H9 (cell line): Measurements from ENCODE around the gene CEP89. TPM values are rescaled to one million over a fixed set of nuclear protein-coding genes. Genes with fewer than 3 reads are reported as not detected.
A peak's percentile ranks its signal among the peaks of the same experiment; 100 is the strongest.

Source experiments
- DNase-seq: peaks from one replicate; pipeline ENCODE4 v3.0.0-alpha.2; 2017
- H2AFZ ChIP-seq: one replicate; pipeline ENCODE4 v1.6.1; 2013; ENCODE audit warnings: mild to moderate bottlenecking, low read length, control low read depth, moderate library complexity
- H2AK5ac ChIP-seq: 2 replicates; pipeline ENCODE4 v1.6.1; 2013; ENCODE audit warnings: low read length, control low read depth, mixed read lengths; ENCODE audit not compliant: insufficient read length
- H2BK120ac ChIP-seq: one replicate; pipeline ENCODE4 v1.6.1; 2013; ENCODE audit warnings: low read depth, mild to moderate bottlenecking, low read length, control low read depth, inconsistent platforms; ENCODE audit not compliant: poor library complexity, severe bottlenecking
- H2BK12ac ChIP-seq: 2 replicates; pipeline ENCODE4 v1.6.1; 2013; ENCODE audit warnings: low read length, control low read depth, mixed read lengths, low read depth; ENCODE audit not compliant: insufficient read length
- H2BK15ac ChIP-seq: 2 replicates; pipeline ENCODE4 v1.6.1; 2013; ENCODE audit warnings: low read depth, low read length, control low read depth
- H2BK20ac ChIP-seq: one replicate; pipeline ENCODE4 v1.6.1; 2013; ENCODE audit warnings: low read depth, mild to moderate bottlenecking, low read length, control low read depth, inconsistent platforms; ENCODE audit not compliant: poor library complexity, severe bottlenecking
- H2BK5ac ChIP-seq: 2 replicates; pipeline ENCODE4 v1.6.1; 2013; ENCODE audit warnings: low read length, control low read depth, mixed read lengths; ENCODE audit not compliant: insufficient read length
- H3K14ac ChIP-seq: 2 replicates; pipeline ENCODE4 v1.6.1; 2013; ENCODE audit warnings: low read length, control low read depth; ENCODE audit not compliant: insufficient read depth
- H3K18ac ChIP-seq: 2 replicates; pipeline ENCODE4 v1.6.1; 2013; ENCODE audit warnings: low read depth, mild to moderate bottlenecking, mixed read lengths, low read length, control low read depth; ENCODE audit not compliant: insufficient read length
- H3K23ac ChIP-seq: 2 replicates; pipeline ENCODE4 v1.6.1; 2013; ENCODE audit warnings: low read length, control low read depth, mixed read lengths, low read depth; ENCODE audit not compliant: insufficient read length
- H3K23me2 ChIP-seq: 2 replicates; pipeline ENCODE4 v1.6.1; 2013; ENCODE audit warnings: low read depth, mild to moderate bottlenecking, mixed read lengths, low read length, control low read depth; ENCODE audit not compliant: insufficient read length, poor library complexity, severe bottlenecking
- H3K27ac ChIP-seq: 2 replicates; pipeline ENCODE4 v1.5.1; 2013; ENCODE audit warnings: low read length, control low read depth, mixed read lengths, low read depth; ENCODE audit not compliant: insufficient read length
- H3K27me3 ChIP-seq: 2 replicates; pipeline ENCODE4 v1.6.1; 2013; ENCODE audit warnings: low read length, control low read depth, inconsistent platforms; ENCODE audit not compliant: insufficient read depth
- H3K4ac ChIP-seq: 2 replicates; pipeline ENCODE4 v1.6.1; 2013; ENCODE audit warnings: low read depth, mild to moderate bottlenecking, control low read depth, inconsistent platforms, low read length, moderate library complexity
- H3K4me1 ChIP-seq: 2 replicates; pipeline ENCODE4 v1.6.1; 2013; ENCODE audit warnings: low read length, control low read depth, inconsistent platforms; ENCODE audit not compliant: insufficient read depth
- H3K4me2 ChIP-seq: 2 replicates; pipeline ENCODE4 v1.6.1; 2013; ENCODE audit warnings: low read length, control low read depth, mixed read lengths; ENCODE audit not compliant: insufficient read length, insufficient read depth
- H3K56ac ChIP-seq: 2 replicates; pipeline ENCODE4 v1.6.1; 2013; ENCODE audit warnings: low read depth, mild to moderate bottlenecking, mixed read lengths, low read length, control low read depth; ENCODE audit not compliant: insufficient read length
- H3K79me1 ChIP-seq: 2 replicates; pipeline ENCODE4 v1.6.1; 2013; ENCODE audit warnings: low read depth, mild to moderate bottlenecking, moderate library complexity, low read length, control low read depth, inconsistent platforms; ENCODE audit not compliant: insufficient read depth, poor library complexity, severe bottlenecking
- H3K79me2 ChIP-seq: 2 replicates; pipeline ENCODE4 v1.6.1; 2013; ENCODE audit warnings: low read length, control low read depth, inconsistent platforms; ENCODE audit not compliant: insufficient read depth
- H3K9ac ChIP-seq: 2 replicates; pipeline ENCODE4 v1.6.1; 2013; ENCODE audit warnings: low read length, control low read depth, mixed read lengths; ENCODE audit not compliant: insufficient read length; ENCODE audit errors: extremely low read depth
- H3K9me3 ChIP-seq: one replicate; pipeline ENCODE4 v1.6.1; 2013; ENCODE audit warnings: low read depth, low read length, inconsistent platforms; ENCODE audit not compliant: control insufficient read depth
- H3T11ph ChIP-seq: one replicate; pipeline ENCODE4 v1.6.1; 2013; ENCODE audit warnings: mild to moderate bottlenecking, low read length, control low read depth, inconsistent platforms
- H4K20me1 ChIP-seq: one replicate; pipeline ENCODE4 v1.6.1; 2013; ENCODE audit not compliant: control insufficient read depth, insufficient read length, insufficient read depth
- H4K5ac ChIP-seq: 2 replicates; pipeline ENCODE4 v1.6.1; 2013; ENCODE audit warnings: low read depth, mild to moderate bottlenecking, mixed read lengths, low read length, control low read depth; ENCODE audit not compliant: insufficient read length
- H4K8ac ChIP-seq: replicated peaks from 2 replicates; pipeline ENCODE4 v1.6.1; 2013; ENCODE audit warnings: low read length, control low read depth, mixed read lengths, low read depth; ENCODE audit not compliant: insufficient read length
- H4K91ac ChIP-seq: 2 replicates; pipeline ENCODE4 v1.6.1; 2013; ENCODE audit warnings: low read depth, mild to moderate bottlenecking, moderate library complexity, mixed read lengths, low read length, control low read depth; ENCODE audit not compliant: insufficient read length
- H3K27ac Mint-ChIP-seq, 3 experiments: 2 replicates in 2 of 3; 3 replicates in 1 of 3; pipeline ENCODE4 v1.8.0; 2020 to 2021; ENCODE audit warnings: mixed read lengths in 3 of 3, mild to moderate bottlenecking in 1 of 3, moderate library complexity in 1 of 3
- H3K27me3 Mint-ChIP-seq: 2 replicates; pipeline ENCODE4 v1.8.0; 2021; ENCODE audit warnings: low read depth, mild to moderate bottlenecking, moderate library complexity, mixed read lengths
- H3K36me3 Mint-ChIP-seq, 3 experiments: 2 replicates in 2 of 3; 3 replicates in 1 of 3; pipeline ENCODE4 v1.8.0; 2020 to 2021; ENCODE audit warnings: low read depth in 3 of 3, mixed read lengths in 3 of 3; ENCODE audit not compliant: insufficient read depth in 1 of 3
- H3K4me1 Mint-ChIP-seq, 2 experiments: 2 replicates each; pipeline ENCODE4 v1.8.0; 2020; ENCODE audit warnings: mixed read lengths in 2 of 2
- H3K4me3 Mint-ChIP-seq, 2 experiments: 2 replicates in 1 of 2; 3 replicates in 1 of 2; pipeline ENCODE4 v1.8.0; 2020 to 2021; ENCODE audit warnings: mild to moderate bottlenecking in 2 of 2, mixed read lengths in 2 of 2, moderate library complexity in 1 of 2
- H3K9me3 Mint-ChIP-seq, 2 experiments: 2 replicates in 1 of 2; 3 replicates in 1 of 2; pipeline ENCODE4 v1.8.0; 2020; ENCODE audit warnings: mild to moderate bottlenecking in 2 of 2, mixed read lengths in 2 of 2, moderate library complexity in 1 of 2
- CTCF ChIP-seq: fragments of 200-600 bp; sonication (generic); conservative IDR thresholded peaks from 3 replicates; pipeline ENCODE4 v1.8.0; 2021; ENCODE audit warnings: antibody characterized with exemption, mild to moderate bottlenecking
- WGBS: extraction: QIAGEN DNeasy Blood & Tissue Kit; methylation state at CpG from one replicate; pipeline ENCODE4 v1.1.7; 2013; ENCODE audit warnings: missing lambda C conversion rate, low lambda C conversion rate, mixed read lengths; ENCODE audit not compliant: insufficient read length; ENCODE audit errors: extremely low coverage; 5-methylcytosine and 5-hydroxymethylcytosine counted together
- total RNA-seq: library from RNA; stranded (reverse); gene quantifications from 2 replicates; pipeline ENCODE4 v1.2.1, GENCODE V29; 2021

Gene CEP89
- total RNA-seq, 1 experiment from 2014 or later, result 22.1 TPM

GRCh38 chr19:32869369-32869965, 102.3 kb downstream of the CEP89 start, which contains the start of gene SLC7A9:
TSS of gene SLC7A9 (minus strand) at chr19:32869767. CDS start at chr19:32868534, 1,233 bp downstream.
- Histone ChIP-seq H3K23me2 (no peaks in the 10 kb centered on the region), H2BK20ac (no peak within 1 kb of the TSS)
- H3K27ac Mint-ChIP-seq, result peak within 1 kb of the TSS in 1 of 3 experiments; percentile 59; a peak in 1 of 7 replicates

More at GRCh38 chr19:32869369-32869965, 102.3 kb downstream of the CEP89 start, which contains the start of gene SLC7A9:
- Histone ChIP-seq H2BK12ac (no peak within 1 kb of the TSS), H4K5ac (no peak within 1 kb of the TSS), H2AK5ac (no peak within 1 kb of the TSS), H3K4me1 (no peaks in the 10 kb centered on the region), H3K4me2 (no peak within 1 kb of the TSS), H2BK120ac (no peak within 1 kb of the TSS), H3K27ac (no peak within 1 kb of the TSS), H3T11ph (no peak within 1 kb of the TSS), H2BK15ac (no peak within 1 kb of the TSS), H3K14ac (peak within 1 kb of the TSS; percentile 54; the same call in 1 of the 2 replicates), H4K8ac (no peak within 1 kb of the TSS), H3K56ac (no peak within 1 kb of the TSS), H4K20me1 (no peaks in the 10 kb centered on the region), H3K79me1 (no peaks in the 10 kb centered on the region), H3K18ac (peak within 1 kb of the TSS; percentile 3), H4K91ac (no peak within 1 kb of the TSS), H3K9ac (no peak within 1 kb of the TSS), H3K79me2 (no peaks in the 10 kb centered on the region), H3K23ac (no peak within 1 kb of the TSS), H3K27me3 (no peaks in the 10 kb centered on the region), H2BK5ac (no peak within 1 kb of the TSS), H3K9me3 (no peaks in the 10 kb centered on the region), H3K4ac (no peak within 1 kb of the TSS), H2AFZ (no peak within 1 kb of the TSS)
- Mint-ChIP-seq H3K4me1 (peaks cover 13 to 14% of the 10 kb centered on the region in 2 experiments; a peak in 3 of 4 replicates), H3K27me3 (no peaks in the 10 kb centered on the region), H3K36me3 (no peaks in the 10 kb centered on the region), H3K4me3 (no peak within 1 kb of the TSS), H3K9me3 (no peaks in the 10 kb centered on the region; a peak in 2 of 5 replicates)
- no peak for TF ChIP-seq CTCF
- DNase-seq, result no peak
- no CpG with 5 or more reads among the region's 14 CpGs for WGBS
